Measurements from ENCODE around the gene DNAH14.

GRCh38 chr1:225319871-225320270, 390.4 kb downstream of the DNAH14 start:
- TF ChIP-seq POLR2AphosphoS5 (IDR thresholded peaks at IDR 0.05; ENCODE audit: low read length) (no peak), FOXM1 (IDR thresholded peaks at IDR 0.05; ENCODE audit: low read depth, low read length) (no peak), ZZZ3 (IDR thresholded peaks at IDR 0.05; ENCODE audit: control insufficient read depth, insufficient read length, low read depth) (no peak), POLR2A (IDR thresholded peaks at IDR 0.05; ENCODE audit: low read depth, low read length) (no peak), RAD51 (IDR thresholded peaks at IDR 0.05) (no peak), CBX5 (IDR thresholded peaks at IDR 0.05; ENCODE audit: low read depth) (no peak), JUNB (IDR thresholded peaks at IDR 0.05) (no peak), CHD4 (IDR thresholded peaks at IDR 0.05) (no peak), SP1 (IDR thresholded peaks at IDR 0.05; ENCODE audit: low read depth, low read length) (no peak), POU2F2 (IDR thresholded peaks at IDR 0.05; ENCODE audit: borderline replicate concordance, low read depth, low read length) (no peak)
- TF ChIP-seq, protein P1, sequence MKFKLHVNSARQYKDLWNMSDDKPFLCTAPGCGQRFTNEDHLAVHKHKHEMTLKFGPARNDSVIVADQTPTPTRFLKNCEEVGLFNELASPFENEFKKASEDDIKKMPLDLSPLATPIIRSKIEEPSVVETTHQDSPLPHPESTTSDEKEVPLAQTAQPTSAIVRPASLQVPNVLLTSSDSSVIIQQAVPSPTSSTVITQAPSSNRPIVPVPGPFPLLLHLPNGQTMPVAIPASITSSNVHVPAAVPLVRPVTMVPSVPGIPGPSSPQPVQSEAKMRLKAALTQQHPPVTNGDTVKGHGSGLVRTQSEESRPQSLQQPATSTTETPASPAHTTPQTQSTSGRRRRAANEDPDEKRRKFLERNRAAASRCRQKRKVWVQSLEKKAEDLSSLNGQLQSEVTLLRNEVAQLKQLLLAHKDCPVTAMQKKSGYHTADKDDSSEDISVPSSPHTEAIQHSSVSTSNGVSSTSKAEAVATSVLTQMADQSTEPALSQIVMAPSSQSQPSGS (IDR thresholded peaks at IDR 0.05; ENCODE audit: low read length), result no peak
- TF ChIP-seq, protein P2, sequence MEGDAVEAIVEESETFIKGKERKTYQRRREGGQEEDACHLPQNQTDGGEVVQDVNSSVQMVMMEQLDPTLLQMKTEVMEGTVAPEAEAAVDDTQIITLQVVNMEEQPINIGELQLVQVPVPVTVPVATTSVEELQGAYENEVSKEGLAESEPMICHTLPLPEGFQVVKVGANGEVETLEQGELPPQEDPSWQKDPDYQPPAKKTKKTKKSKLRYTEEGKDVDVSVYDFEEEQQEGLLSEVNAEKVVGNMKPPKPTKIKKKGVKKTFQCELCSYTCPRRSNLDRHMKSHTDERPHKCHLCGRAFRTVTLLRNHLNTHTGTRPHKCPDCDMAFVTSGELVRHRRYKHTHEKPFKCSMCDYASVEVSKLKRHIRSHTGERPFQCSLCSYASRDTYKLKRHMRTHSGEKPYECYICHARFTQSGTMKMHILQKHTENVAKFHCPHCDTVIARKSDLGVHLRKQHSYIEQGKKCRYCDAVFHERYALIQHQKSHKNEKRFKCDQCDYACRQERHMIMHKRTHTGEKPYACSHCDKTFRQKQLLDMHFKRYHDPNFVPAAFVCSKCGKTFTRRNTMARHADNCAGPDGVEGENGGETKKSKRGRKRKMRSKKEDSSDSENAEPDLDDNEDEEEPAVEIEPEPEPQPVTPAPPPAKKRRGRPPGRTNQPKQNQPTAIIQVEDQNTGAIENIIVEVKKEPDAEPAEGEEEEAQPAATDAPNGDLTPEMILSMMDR (IDR thresholded peaks at IDR 0.05 in 2 of 3, conservative IDR thresholded peaks at IDR 0.05 in 1 of 3; ENCODE audit: control insufficient read depth in 2 of 3, extremely low read depth in 1 of 3, insufficient read depth in 1 of 3, low read depth in 3 of 3, low read length in 3 of 3), result no peak
- TF ChIP-seq, protein P3, sequence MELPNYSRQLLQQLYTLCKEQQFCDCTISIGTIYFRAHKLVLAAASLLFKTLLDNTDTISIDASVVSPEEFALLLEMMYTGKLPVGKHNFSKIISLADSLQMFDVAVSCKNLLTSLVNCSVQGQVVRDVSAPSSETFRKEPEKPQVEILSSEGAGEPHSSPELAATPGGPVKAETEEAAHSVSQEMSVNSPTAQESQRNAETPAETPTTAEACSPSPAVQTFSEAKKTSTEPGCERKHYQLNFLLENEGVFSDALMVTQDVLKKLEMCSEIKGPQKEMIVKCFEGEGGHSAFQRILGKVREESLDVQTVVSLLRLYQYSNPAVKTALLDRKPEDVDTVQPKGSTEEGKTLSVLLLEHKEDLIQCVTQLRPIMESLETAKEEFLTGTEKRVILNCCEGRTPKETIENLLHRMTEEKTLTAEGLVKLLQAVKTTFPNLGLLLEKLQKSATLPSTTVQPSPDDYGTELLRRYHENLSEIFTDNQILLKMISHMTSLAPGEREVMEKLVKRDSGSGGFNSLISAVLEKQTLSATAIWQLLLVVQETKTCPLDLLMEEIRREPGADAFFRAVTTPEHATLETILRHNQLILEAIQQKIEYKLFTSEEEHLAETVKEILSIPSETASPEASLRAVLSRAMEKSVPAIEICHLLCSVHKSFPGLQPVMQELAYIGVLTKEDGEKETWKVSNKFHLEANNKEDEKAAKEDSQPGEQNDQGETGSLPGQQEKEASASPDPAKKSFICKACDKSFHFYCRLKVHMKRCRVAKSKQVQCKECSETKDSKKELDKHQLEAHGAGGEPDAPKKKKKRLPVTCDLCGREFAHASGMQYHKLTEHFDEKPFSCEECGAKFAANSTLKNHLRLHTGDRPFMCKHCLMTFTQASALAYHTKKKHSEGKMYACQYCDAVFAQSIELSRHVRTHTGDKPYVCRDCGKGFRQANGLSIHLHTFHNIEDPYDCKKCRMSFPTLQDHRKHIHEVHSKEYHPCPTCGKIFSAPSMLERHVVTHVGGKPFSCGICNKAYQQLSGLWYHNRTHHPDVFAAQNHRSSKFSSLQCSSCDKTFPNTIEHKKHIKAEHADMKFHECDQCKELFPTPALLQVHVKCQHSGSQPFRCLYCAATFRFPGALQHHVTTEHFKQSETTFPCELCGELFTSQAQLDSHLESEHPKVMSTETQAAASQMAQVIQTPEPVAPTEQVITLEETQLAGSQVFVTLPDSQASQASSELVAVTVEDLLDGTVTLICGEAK (IDR thresholded peaks at IDR 0.05; ENCODE audit: borderline replicate concordance), result no peak

Data from GM12878 (cell line).